ENCODE data around the gene RDH11.

RDH11 gene

DNA sequence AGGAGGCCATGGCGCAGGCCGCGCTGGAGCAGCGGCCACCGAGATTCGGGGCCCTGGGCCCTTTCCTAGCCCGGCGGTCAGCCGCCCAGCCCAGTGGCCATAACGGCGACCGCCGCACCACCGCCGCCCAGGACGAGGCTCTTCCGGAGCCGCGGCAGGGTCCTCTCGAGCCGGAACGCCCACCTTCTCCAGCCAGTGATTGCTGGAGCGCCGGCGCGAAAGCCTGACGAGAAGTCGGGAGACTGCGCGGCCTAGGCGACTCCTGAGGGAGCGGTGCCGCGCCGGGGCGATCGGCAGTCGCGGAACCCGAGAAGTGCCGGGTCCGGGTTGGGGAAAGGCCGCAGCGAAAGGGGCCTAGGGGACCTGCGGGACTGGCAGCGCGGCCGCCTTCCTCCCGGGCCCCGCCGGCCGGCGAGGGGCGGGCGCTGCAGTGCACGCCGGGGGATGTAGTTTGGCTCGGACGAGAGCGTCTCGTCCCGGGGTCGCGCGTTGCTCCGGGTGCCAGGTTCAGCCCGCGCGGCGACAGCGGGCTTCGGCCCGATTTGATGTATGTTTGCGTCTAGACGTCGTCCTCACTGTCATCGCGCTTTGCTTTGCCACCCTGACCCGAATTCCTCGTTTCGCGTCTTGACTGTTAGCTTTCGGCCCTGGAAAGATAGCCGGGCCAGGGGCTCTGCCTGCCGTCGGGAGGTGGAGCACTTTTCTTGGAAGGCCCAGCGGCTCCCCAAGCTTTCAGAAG lies 20.9 kb downstream of the RDH11 start, which contains the start of gene VTI1B (continued):
- peak; percentile 78; the same call in 1 of the 2 replicates for TF ChIP-seq ZBTB17 (tag by site-specific recombination; IDR thresholded peaks at IDR 0.05)
- TF ChIP-seq KLF10 (tag by site-specific recombination; IDR thresholded peaks at IDR 0.05), result peak; percentile 39; the same call in 1 of the 2 replicates
- TF ChIP-seq, protein P1, sequence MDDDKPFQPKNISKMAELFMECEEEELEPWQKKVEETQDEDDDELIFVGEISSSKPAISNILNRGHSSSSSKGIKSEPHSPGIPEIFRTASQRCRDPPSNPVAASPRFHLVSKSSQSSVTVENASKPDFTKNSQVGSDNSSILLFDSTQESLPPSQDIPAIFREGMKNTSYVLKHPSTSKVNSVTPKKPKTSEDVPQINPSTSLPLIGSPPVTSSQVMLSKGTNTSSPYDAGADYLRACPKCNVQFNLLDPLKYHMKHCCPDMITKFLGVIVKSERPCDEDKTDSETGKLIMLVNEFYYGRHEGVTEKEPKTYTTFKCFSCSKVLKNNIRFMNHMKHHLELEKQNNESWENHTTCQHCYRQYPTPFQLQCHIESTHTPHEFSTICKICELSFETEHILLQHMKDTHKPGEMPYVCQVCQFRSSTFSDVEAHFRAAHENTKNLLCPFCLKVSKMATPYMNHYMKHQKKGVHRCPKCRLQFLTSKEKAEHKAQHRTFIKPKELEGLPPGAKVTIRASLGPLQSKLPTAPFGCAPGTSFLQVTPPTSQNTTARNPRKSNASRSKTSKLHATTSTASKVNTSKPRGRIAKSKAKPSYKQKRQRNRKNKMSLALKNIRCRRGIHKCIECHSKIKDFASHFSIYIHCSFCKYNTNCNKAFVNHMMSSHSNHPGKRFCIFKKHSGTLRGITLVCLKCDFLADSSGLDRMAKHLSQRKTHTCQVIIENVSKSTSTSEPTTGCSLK (tag by site-specific recombination; IDR thresholded peaks at IDR 0.05), result no peak
- TF ChIP-seq ZNF248 (tag by site-specific recombination; IDR thresholded peaks at IDR 0.05), result no peak
- peak; percentile 72 for TF ChIP-seq KLF9 (tag by site-specific recombination; IDR thresholded peaks at IDR 0.05; ENCODE audit: low read depth)
- TF ChIP-seq HOXA7 (CRISPR knock-in tag; IDR thresholded peaks at IDR 0.05; ENCODE audit: borderline replicate concordance), result no peak
- no peak for TF ChIP-seq ZSCAN30 (tag by site-specific recombination; IDR thresholded peaks at IDR 0.05)
- no peak for TF ChIP-seq SCRT1 (tag by site-specific recombination; IDR thresholded peaks at IDR 0.05; ENCODE audit: borderline replicate concordance)
- TF ChIP-seq ZNF354C (tag by site-specific recombination; IDR thresholded peaks at IDR 0.05; ENCODE audit: borderline replicate concordance, low read depth), result no peak
- no peak for TF ChIP-seq GFI1B (tag by site-specific recombination; IDR thresholded peaks at IDR 0.05)
- peak; percentile 10; the same call in 1 of the 2 replicates for TF ChIP-seq ZFP37 (tag by site-specific recombination; IDR thresholded peaks at IDR 0.05)
- TF ChIP-seq, protein P2, sequence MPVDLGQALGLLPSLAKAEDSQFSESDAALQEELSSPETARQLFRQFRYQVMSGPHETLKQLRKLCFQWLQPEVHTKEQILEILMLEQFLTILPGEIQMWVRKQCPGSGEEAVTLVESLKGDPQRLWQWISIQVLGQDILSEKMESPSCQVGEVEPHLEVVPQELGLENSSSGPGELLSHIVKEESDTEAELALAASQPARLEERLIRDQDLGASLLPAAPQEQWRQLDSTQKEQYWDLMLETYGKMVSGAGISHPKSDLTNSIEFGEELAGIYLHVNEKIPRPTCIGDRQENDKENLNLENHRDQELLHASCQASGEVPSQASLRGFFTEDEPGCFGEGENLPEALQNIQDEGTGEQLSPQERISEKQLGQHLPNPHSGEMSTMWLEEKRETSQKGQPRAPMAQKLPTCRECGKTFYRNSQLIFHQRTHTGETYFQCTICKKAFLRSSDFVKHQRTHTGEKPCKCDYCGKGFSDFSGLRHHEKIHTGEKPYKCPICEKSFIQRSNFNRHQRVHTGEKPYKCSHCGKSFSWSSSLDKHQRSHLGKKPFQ (tag by site-specific recombination; IDR thresholded peaks at IDR 0.05), result no peak
- no peak for TF ChIP-seq ZNF433 (tag by site-specific recombination; IDR thresholded peaks at IDR 0.05; ENCODE audit: low read depth)
- no peak for TF ChIP-seq ZNF24 (tag by site-specific recombination; IDR thresholded peaks at IDR 0.05)
- peak; percentile 98 for TF ChIP-seq ZNF335 (tag by site-specific recombination; conservative IDR thresholded peaks at IDR 0.05)
- no peak for TF ChIP-seq ZNF292 (tag by site-specific recombination; IDR thresholded peaks at IDR 0.05; ENCODE audit: borderline replicate concordance, low read depth)
- TF ChIP-seq ZNF596 (tag by site-specific recombination; IDR thresholded peaks at IDR 0.05), result no peak
- peak; percentile 97 for TF ChIP-seq ZBTB20 (tag by site-specific recombination; IDR thresholded peaks at IDR 0.05)
- TF ChIP-seq SALL2 (tag by site-specific recombination; IDR thresholded peaks at IDR 0.05; ENCODE audit: borderline replicate concordance), result no peak
- TF ChIP-seq, protein P3, sequence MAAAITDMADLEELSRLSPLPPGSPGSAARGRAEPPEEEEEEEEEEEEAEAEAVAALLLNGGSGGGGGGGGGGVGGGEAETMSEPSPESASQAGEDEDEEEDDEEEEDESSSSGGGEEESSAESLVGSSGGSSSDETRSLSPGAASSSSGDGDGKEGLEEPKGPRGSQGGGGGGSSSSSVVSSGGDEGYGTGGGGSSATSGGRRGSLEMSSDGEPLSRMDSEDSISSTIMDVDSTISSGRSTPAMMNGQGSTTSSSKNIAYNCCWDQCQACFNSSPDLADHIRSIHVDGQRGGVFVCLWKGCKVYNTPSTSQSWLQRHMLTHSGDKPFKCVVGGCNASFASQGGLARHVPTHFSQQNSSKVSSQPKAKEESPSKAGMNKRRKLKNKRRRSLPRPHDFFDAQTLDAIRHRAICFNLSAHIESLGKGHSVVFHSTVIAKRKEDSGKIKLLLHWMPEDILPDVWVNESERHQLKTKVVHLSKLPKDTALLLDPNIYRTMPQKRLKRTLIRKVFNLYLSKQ (tag by site-specific recombination; IDR thresholded peaks at IDR 0.05; ENCODE audit: borderline replicate concordance), result no peak
- no peak for TF ChIP-seq ZNF664 (tag by site-specific recombination; IDR thresholded peaks at IDR 0.05)
- no peak for TF ChIP-seq ZNF837 (tag by site-specific recombination; IDR thresholded peaks at IDR 0.05)
- peak; percentile 15; the same call in 1 of the 2 replicates for TF ChIP-seq ZNF2 (tag by site-specific recombination; IDR thresholded peaks at IDR 0.05)

Measured in HEK293 (cell line).